Sigmoid colon (tissue), 4 donors: ENCODE measurements around the gene S100A5.

Experiments used
- EP300 ChIP-seq, 4 donors: sonication (generic); formaldehyde crosslinking; IDR thresholded peaks; one replicate each; pipeline ENCODE4 v1.6.1; 2017; ENCODE audit warnings: antibody characterized with exemption in 4 of 4
- POLR2A ChIP-seq, 2 donors: fragments of 450-650 bp; IDR thresholded peaks; one replicate each; pipeline ENCODE4 v1.6.1; 2016; ENCODE audit warnings: antibody characterized with exemption in 2 of 2, mild to moderate bottlenecking in 2 of 2, moderate library complexity in 2 of 2
- POLR2AphosphoS5 ChIP-seq, 4 donors: sonication (generic); formaldehyde crosslinking; IDR thresholded peaks; one replicate each; pipeline ENCODE4 v1.6.1; 2017; ENCODE audit warnings: antibody characterized with exemption in 4 of 4
- TF ChIP-seq, protein P1 (sequence below), 4 experiments: fragments of 450-650 bp in 3 of 4; fragments of 200-600 bp in 1 of 4; IDR thresholded peaks; one replicate each; pipeline ENCODE4 v1.5.1; 2016 to 2019; ENCODE audit warnings: antibody characterized with exemption in 4 of 4, mild to moderate bottlenecking in 3 of 4, moderate library complexity in 2 of 4

DNA sequence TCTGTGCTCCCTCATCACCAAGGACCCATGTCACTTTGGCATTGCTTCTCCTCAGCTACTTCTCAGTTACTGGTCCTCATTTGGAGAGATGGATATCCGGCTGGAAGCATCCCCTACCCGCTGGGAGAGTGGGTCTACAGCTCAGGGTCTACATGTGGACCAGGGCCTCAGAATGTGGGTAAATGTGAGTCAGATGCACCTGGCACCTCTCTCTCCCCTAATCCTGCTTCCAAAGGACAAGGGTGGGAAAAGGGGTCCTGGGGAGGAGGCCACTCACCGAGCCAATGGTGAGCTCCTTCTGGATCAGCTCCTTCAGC lies 5.9 kb downstream of the S100A5 start:
- TF ChIP-seq POLR2A (IDR thresholded peaks at IDR 0.05) (no peak), POLR2AphosphoS5 (IDR thresholded peaks at IDR 0.05) (no peak), EP300 (IDR thresholded peaks at IDR 0.05) (no peak)
- TF ChIP-seq, protein P1, sequence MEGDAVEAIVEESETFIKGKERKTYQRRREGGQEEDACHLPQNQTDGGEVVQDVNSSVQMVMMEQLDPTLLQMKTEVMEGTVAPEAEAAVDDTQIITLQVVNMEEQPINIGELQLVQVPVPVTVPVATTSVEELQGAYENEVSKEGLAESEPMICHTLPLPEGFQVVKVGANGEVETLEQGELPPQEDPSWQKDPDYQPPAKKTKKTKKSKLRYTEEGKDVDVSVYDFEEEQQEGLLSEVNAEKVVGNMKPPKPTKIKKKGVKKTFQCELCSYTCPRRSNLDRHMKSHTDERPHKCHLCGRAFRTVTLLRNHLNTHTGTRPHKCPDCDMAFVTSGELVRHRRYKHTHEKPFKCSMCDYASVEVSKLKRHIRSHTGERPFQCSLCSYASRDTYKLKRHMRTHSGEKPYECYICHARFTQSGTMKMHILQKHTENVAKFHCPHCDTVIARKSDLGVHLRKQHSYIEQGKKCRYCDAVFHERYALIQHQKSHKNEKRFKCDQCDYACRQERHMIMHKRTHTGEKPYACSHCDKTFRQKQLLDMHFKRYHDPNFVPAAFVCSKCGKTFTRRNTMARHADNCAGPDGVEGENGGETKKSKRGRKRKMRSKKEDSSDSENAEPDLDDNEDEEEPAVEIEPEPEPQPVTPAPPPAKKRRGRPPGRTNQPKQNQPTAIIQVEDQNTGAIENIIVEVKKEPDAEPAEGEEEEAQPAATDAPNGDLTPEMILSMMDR (IDR thresholded peaks at IDR 0.05) = no peak
